HepG2 (cell line): ENCODE data around the gene BDNF.

Source experiments
- ARID2 ChIP-seq: sonication (generic); formaldehyde crosslinking; IDR thresholded peaks from 2 replicates; pipeline ENCODE4 v1.8.1; 2022; ENCODE audit warnings: mild to moderate bottlenecking, missing genetic modification reagents, borderline replicate concordance
- EZH2 ChIP-seq: conservative IDR thresholded peaks from 2 replicates; pipeline ENCODE4 v1.6.1; 2012; ENCODE audit warnings: mild to moderate bottlenecking, low read depth, low read length, moderate library complexity
- MXI1 ChIP-seq: IDR thresholded peaks from 3 replicates; pipeline ENCODE4 v1.6.1; 2012; ENCODE audit warnings: low read depth, low read length, inconsistent platforms, borderline replicate concordance
- MYC ChIP-seq: sonication (generic); formaldehyde crosslinking; IDR thresholded peaks from 2 replicates; pipeline ENCODE4 v1.9.0; 2021; ENCODE audit warnings: missing genetic modification reagents, borderline replicate concordance
- POLR2A ChIP-seq, 2 experiments: IDR thresholded peaks; 2 replicates each; pipeline ENCODE4 v1.6.1; 2011; ENCODE audit warnings: low read depth in 2 of 2, low read length in 2 of 2, mild to moderate bottlenecking in 1 of 2, moderate library complexity in 1 of 2; ENCODE audit not compliant: insufficient read depth in 1 of 2
- POLR2AphosphoS2 ChIP-seq: IDR thresholded peaks from 2 replicates; pipeline ENCODE4 v1.6.1; 2011; ENCODE audit warnings: low read depth, low read length, improper control_type of control experiment
- PRPF4 ChIP-seq: fragments of 200-400 bp; formaldehyde crosslinking; IDR thresholded peaks from 2 replicates; pipeline ENCODE4 v1.6.1; 2016; ENCODE audit warnings: low read length, low read depth; ENCODE audit not compliant: poor library complexity, severe bottlenecking
- ZNF292 ChIP-seq: sonication (generic); formaldehyde crosslinking; IDR thresholded peaks from 2 replicates; pipeline ENCODE4 v1.8.1; 2022; ENCODE audit warnings: mild to moderate bottlenecking, low read depth, missing genetic modification reagents, borderline replicate concordance
- ZNF562 ChIP-seq: sonication (generic); formaldehyde crosslinking; IDR thresholded peaks from 2 replicates; pipeline ENCODE4 v1.8.0; 2022; ENCODE audit warnings: missing genetic modification reagents, borderline replicate concordance
- ZNF780A ChIP-seq: sonication (generic); formaldehyde crosslinking; IDR thresholded peaks from 2 replicates; pipeline ENCODE4 v1.8.0; 2022; ENCODE audit warnings: mild to moderate bottlenecking, missing genetic modification reagents, moderate library complexity
- ZNF788 ChIP-seq: sonication (generic); formaldehyde crosslinking; IDR thresholded peaks from 2 replicates; pipeline ENCODE4 v1.5.0; 2020; ENCODE audit warnings: mild to moderate bottlenecking, missing genetic modification reagents, borderline replicate concordance
- ZNF816 ChIP-seq: sonication (generic); formaldehyde crosslinking; IDR thresholded peaks from 2 replicates; pipeline ENCODE4 v1.8.0; 2022; ENCODE audit warnings: missing genetic modification reagents, mild to moderate bottlenecking, borderline replicate concordance
- TF ChIP-seq, protein P1 (sequence below): sonication (generic); formaldehyde crosslinking; IDR thresholded peaks from 2 replicates; pipeline ENCODE4 v1.5.0; 2020; ENCODE audit warnings: mild to moderate bottlenecking, missing genetic modification reagents, moderate library complexity
- TF ChIP-seq, protein P2 (sequence below): IDR thresholded peaks from 2 replicates; pipeline ENCODE4 v1.6.1; 2016; ENCODE audit warnings: low read depth, borderline replicate concordance

DNA sequence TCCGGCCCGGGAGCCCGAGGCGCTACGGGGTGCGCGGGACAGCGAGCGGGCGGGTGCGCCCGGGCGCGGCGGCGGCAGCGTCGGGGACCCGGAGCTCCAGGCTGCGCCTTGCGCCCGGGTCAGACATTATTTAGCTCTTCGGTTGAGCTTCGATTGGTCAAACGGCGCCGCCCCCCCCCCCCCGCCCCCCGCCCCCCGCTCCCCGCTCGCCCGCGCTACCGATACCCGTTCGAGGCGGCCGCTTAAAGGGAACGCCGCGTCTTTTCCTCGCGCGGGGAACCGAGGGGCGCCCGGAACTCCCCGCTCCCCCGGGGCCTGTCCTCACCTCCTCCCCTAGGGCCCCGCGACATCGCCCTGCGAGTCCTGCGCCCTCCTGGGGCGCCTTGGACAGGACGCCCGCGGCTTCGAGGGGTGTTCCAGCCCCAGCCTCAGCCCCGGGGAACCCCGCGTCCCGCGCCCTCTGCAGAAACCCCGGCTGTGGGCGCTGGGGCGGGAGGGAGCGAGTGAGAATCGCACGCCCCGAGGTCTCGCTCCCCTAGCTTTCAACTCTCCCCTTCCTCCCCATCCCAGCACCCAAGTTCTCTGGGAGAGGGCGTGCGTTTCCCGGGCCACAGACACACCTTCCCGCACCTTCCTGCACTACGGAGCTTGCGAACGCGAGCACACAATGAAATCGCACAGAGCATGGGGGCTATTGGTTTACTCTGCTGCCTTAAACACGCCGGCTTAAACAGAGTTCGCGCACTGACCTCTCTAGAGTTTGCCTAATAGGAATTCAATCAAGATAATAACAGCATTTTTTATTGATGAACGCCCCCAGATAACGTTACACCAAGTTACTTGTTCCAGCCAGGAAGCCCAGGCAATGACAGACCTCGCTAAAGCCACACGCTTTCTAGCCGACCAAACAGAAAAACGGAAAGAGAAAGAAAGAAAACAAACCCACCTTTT lies at the start of gene BDNF:
- TF ChIP-seq, protein P1, sequence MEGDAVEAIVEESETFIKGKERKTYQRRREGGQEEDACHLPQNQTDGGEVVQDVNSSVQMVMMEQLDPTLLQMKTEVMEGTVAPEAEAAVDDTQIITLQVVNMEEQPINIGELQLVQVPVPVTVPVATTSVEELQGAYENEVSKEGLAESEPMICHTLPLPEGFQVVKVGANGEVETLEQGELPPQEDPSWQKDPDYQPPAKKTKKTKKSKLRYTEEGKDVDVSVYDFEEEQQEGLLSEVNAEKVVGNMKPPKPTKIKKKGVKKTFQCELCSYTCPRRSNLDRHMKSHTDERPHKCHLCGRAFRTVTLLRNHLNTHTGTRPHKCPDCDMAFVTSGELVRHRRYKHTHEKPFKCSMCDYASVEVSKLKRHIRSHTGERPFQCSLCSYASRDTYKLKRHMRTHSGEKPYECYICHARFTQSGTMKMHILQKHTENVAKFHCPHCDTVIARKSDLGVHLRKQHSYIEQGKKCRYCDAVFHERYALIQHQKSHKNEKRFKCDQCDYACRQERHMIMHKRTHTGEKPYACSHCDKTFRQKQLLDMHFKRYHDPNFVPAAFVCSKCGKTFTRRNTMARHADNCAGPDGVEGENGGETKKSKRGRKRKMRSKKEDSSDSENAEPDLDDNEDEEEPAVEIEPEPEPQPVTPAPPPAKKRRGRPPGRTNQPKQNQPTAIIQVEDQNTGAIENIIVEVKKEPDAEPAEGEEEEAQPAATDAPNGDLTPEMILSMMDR (CRISPR knock-in tag), result no peak
- TF ChIP-seq MXI1 (no peak), ZNF816 (CRISPR knock-in tag) (no peak), POLR2AphosphoS2 (no peak), POLR2A (IDR thresholded peaks at IDR 0.05; ENCODE audit: insufficient read depth in 1 of 2, low read depth in 2 of 2, low read length in 2 of 2) (no peak), ZNF292 (no peak), PRPF4 (no peak), ZNF788 (CRISPR knock-in tag) (no peak), ZNF780A (CRISPR knock-in tag) (no peak), EZH2 (no peak; the same call in 1 of the 2 replicates), ARID2 (CRISPR knock-in tag) (no peak), ZNF562 (no peak), MYC (CRISPR knock-in tag) (no peak)
- TF ChIP-seq, protein P2, sequence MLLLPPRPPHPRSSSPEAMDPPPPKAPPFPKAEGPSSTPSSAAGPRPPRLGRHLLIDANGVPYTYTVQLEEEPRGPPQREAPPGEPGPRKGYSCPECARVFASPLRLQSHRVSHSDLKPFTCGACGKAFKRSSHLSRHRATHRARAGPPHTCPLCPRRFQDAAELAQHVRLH (CRISPR knock-in tag), result no peak
